Activated CD4-positive, alpha-beta T cell treated with anti-CD3 and anti-CD28 coated beads, Interleukin-2, Interleukin-4, amounts not matched to agents 100 ng/mL and 50 ng/mL, durations not matched to agents 16 hours and 8 hours (primary cell): ENCODE results near the gene TMEM214.
A peak's percentile ranks its signal among the peaks of the same experiment; 100 is the strongest.

Experiments
- DNase-seq: peaks from one replicate; pipeline ENCODE4 v3.0.0-alpha.2; 2020; ENCODE audit warnings: low spot score

The TMEM214 gene

GRCh38 chr2:27040282-27040681 is 7.5 kb downstream of the TMEM214 start:
- no peak for DNase-seq

GRCh38 chr2:27041752-27042151 is 9.0 kb downstream of the TMEM214 start:
- DNase-seq: no peak

- no peak for DNase-seq
These were observed 9.4 kb downstream of the TMEM214 start for GRCh38 chr2:27042159-27042661.

- DNase-seq: no peak
These were observed 10.3 kb downstream of the TMEM214 start for GRCh38 chr2:27042985-27043634.

GRCh38 chr2:27049422-27050280 is 16.9 kb downstream of the TMEM214 start:
- peak; percentile 55 for DNase-seq

- DNase-seq: peak; percentile 90
These were observed 17.7 kb downstream of the TMEM214 start for GRCh38 chr2:27050281-27050995.

- DNase-seq: peak; percentile 98
These were observed 18.5 kb downstream of the TMEM214 start, which contains the start of gene AGBL5 for GRCh38 chr2:27050996-27051901. Gene AGBL5, plus strand, starts transcription at chr2:27051668. Its CDS starts 1,291 bp downstream, at chr2:27052959.

GRCh38 chr2:27051902-27052645 is 19.3 kb downstream of the TMEM214 start:
- DNase-seq: peak; percentile 15

- DNase-seq: no peak
These were observed 20.6 kb downstream of the TMEM214 start for GRCh38 chr2:27053321-27053720.

- no peak for DNase-seq
These were observed 21.0 kb downstream of the TMEM214 start for GRCh38 chr2:27053776-27054175.

- DNase-seq: no peak
These were observed 22.0 kb downstream of the TMEM214 start for GRCh38 chr2:27054721-27055120.

GRCh38 chr2:27057184-27057583 is 24.4 kb downstream of the TMEM214 start:
- DNase-seq: no peak

- no peak for DNase-seq
These were observed 25.4 kb downstream of the TMEM214 start for GRCh38 chr2:27058210-27058609.

GRCh38 chr2:27059141-27059820 is 26.5 kb downstream of the TMEM214 start:
- DNase-seq: no peak

- DNase-seq: no peak
These were observed 27.6 kb downstream of the TMEM214 start for GRCh38 chr2:27060323-27060722.

GRCh38 chr2:27065128-27065527 is 32.4 kb downstream of the TMEM214 start:
- DNase-seq: no peak

GRCh38 chr2:27067385-27067784 is 34.6 kb downstream of the TMEM214 start:
- DNase-seq: no peak

GRCh38 chr2:27069436-27069835 is 36.7 kb downstream of the TMEM214 start:
- no peak for DNase-seq

- DNase-seq: no peak
These were observed 37.3 kb downstream of the TMEM214 start for GRCh38 chr2:27069961-27070618.
